Endothelial cell of umbilical vein (primary cell): ENCODE results near the gene ARL1.

Experiments used
- EZH2 ChIP-seq: IDR thresholded peaks from 2 replicates; pipeline ENCODE4 v1.6.1; 2012; ENCODE audit warnings: borderline replicate concordance, low read depth, mild to moderate bottlenecking, moderate library complexity, low read length, inconsistent platforms; ENCODE audit not compliant: severe bottlenecking
- POLR2A ChIP-seq: IDR thresholded peaks from 2 replicates; pipeline ENCODE4 v1.6.1; 2012; ENCODE audit warnings: low read depth, mild to moderate bottlenecking, control low read depth, low read length
- POLR2AphosphoS5 ChIP-seq: IDR thresholded peaks from 2 replicates; pipeline ENCODE4 v1.6.1; 2012; ENCODE audit warnings: low read depth, mild to moderate bottlenecking, control low read depth, low read length, moderate library complexity; ENCODE audit not compliant: insufficient read depth
- TF ChIP-seq, protein P1 (sequence below), 2 donors: IDR thresholded peaks; 1 replicate in 1 of 2; 2 replicates in 1 of 2; pipeline ENCODE4 v1.5.1; 2011; ENCODE audit warnings: low read length in 2 of 2, mild to moderate bottlenecking in 2 of 2, moderate library complexity in 2 of 2, control low read depth in 1 of 2, inconsistent platforms in 1 of 2, low read depth in 1 of 2; ENCODE audit not compliant: insufficient read depth in 1 of 2; ENCODE audit errors: extremely low read depth in 1 of 2

DNA sequence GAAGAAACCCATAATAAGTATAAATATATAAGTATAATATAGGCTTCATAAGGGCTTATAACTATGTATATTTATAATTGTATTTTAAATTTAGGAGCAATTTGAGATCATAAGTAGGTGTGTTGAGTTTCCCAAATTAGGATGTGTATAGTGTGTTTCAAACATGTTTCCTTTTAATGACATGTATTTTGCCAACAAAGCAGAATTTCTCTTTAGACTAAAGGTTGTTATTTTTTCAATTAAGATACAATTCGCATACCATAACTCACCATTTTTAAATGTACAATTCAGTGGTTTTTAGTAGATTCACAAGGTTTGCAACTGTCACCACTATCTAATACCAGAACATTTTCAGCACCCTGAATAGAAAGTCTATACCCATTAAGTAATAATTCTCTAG is 7.7 kb upstream of the ARL1 start:
- TF ChIP-seq POLR2A, result no peak
- TF ChIP-seq POLR2AphosphoS5, result no peak
- TF ChIP-seq EZH2, result no peak
- TF ChIP-seq, protein P1, sequence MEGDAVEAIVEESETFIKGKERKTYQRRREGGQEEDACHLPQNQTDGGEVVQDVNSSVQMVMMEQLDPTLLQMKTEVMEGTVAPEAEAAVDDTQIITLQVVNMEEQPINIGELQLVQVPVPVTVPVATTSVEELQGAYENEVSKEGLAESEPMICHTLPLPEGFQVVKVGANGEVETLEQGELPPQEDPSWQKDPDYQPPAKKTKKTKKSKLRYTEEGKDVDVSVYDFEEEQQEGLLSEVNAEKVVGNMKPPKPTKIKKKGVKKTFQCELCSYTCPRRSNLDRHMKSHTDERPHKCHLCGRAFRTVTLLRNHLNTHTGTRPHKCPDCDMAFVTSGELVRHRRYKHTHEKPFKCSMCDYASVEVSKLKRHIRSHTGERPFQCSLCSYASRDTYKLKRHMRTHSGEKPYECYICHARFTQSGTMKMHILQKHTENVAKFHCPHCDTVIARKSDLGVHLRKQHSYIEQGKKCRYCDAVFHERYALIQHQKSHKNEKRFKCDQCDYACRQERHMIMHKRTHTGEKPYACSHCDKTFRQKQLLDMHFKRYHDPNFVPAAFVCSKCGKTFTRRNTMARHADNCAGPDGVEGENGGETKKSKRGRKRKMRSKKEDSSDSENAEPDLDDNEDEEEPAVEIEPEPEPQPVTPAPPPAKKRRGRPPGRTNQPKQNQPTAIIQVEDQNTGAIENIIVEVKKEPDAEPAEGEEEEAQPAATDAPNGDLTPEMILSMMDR (IDR thresholded peaks at IDR 0.05; ENCODE audit: extremely low read depth in 1 of 2, insufficient read depth in 1 of 2, low read depth in 1 of 2, low read length in 2 of 2), result no peak
